SK-N-SH treated with all-trans-retinoic acid at 6 μM for 48 hours (cell line): ENCODE measurements around the gene ETNK2.

ENCODE experiments used
- ATAC-seq: fragments of 200-7000 bp; cut with Tn5 transposase; 3 replicates; pipeline ENCODE4 v1.9.1; 2020; ENCODE audit warnings: mild to moderate bottlenecking, moderate library complexity
- BACH2 ChIP-seq: fragments of 250-450 bp; sonication (Bioruptor Pico); IDR thresholded peaks from 2 replicates; pipeline ENCODE4 v1.9.0; 2021; ENCODE audit warnings: mild to moderate bottlenecking, borderline replicate concordance
- CREB5 ChIP-seq: fragments of 250-450 bp; sonication (Bioruptor Pico); IDR thresholded peaks from 2 replicates; pipeline ENCODE4 v1.5.1; 2020; ENCODE audit warnings: low read depth, mild to moderate bottlenecking, moderate library complexity
- ISL1 ChIP-seq: fragments of 250-450 bp; sonication (Bioruptor Pico); IDR thresholded peaks from 2 replicates; pipeline ENCODE4 v2.1.2; 2022; ENCODE audit warnings: mild to moderate bottlenecking, moderate library complexity
- OSR1 ChIP-seq: fragments of 250-450 bp; sonication (Bioruptor Pico); IDR thresholded peaks from 2 replicates; pipeline ENCODE4 v1.8.0; 2022; ENCODE audit warnings: moderate library complexity, mild to moderate bottlenecking, inconsistent platforms
- PATZ1 ChIP-seq: fragments of 250-450 bp; sonication (Bioruptor Pico); IDR thresholded peaks from 2 replicates; pipeline ENCODE4 v1.8.0; 2020; ENCODE audit warnings: mild to moderate bottlenecking, moderate library complexity, borderline replicate concordance
- PPARA ChIP-seq: fragments of 250-450 bp; sonication (Bioruptor Pico); IDR thresholded peaks from 2 replicates; pipeline ENCODE4 v1.5.0; 2020; ENCODE audit warnings: mild to moderate bottlenecking, borderline replicate concordance
- TCF4 ChIP-seq: fragments of 250-450 bp; sonication (Bioruptor Pico); IDR thresholded peaks from 2 replicates; pipeline ENCODE4 v1.8.0; 2021; ENCODE audit warnings: mild to moderate bottlenecking, moderate library complexity, borderline replicate concordance
- TOX ChIP-seq: fragments of 250-450 bp; sonication (Bioruptor Pico); IDR thresholded peaks from 2 replicates; pipeline ENCODE4 v1.8.0; 2021; ENCODE audit warnings: mild to moderate bottlenecking, moderate library complexity, borderline replicate concordance
- TSHZ2 ChIP-seq: fragments of 250-450 bp; sonication (Bioruptor Pico); IDR thresholded peaks from 2 replicates; pipeline ENCODE4 v1.5.0; 2020; ENCODE audit warnings: mild to moderate bottlenecking, moderate library complexity
- ZFP3 ChIP-seq: fragments of 250-450 bp; sonication (Bioruptor Pico); IDR thresholded peaks from 2 replicates; pipeline ENCODE4 v1.5.0; 2020; ENCODE audit warnings: mild to moderate bottlenecking, moderate library complexity
- ZNF565 ChIP-seq: fragments of 450-650 bp; formaldehyde crosslinking; conservative IDR thresholded peaks from 2 replicates; pipeline ENCODE4 v1.5.0; 2020; ENCODE audit warnings: low read depth, mild to moderate bottlenecking, moderate library complexity
- ZNF8 ChIP-seq: fragments of 450-650 bp; formaldehyde crosslinking; IDR thresholded peaks from 2 replicates; pipeline ENCODE4 v1.5.0; 2020; ENCODE audit warnings: mild to moderate bottlenecking, moderate library complexity

The ETNK2 gene

GRCh38 chr1:204113896-204114295 is 37.9 kb downstream of the ETNK2 start (continued):
- TF ChIP-seq TSHZ2 (no peak), OSR1 (CRISPR knock-in tag) (no peak), PPARA (CRISPR knock-in tag) (no peak), CREB5 (CRISPR knock-in tag) (no peak), BACH2 (CRISPR knock-in tag) (no peak)

GRCh38 chr1:204112876-204113730 is 38.7 kb downstream of the ETNK2 start:
- no peak; the same call in 2 of the 3 replicates for ATAC-seq
- TF ChIP-seq PATZ1 (CRISPR knock-in tag) (no peak), TSHZ2 (no peak), ISL1 (CRISPR knock-in tag) (no peak), CREB5 (CRISPR knock-in tag) (no peak), ZFP3 (CRISPR knock-in tag) (no peak), TOX (CRISPR knock-in tag) (no peak), PPARA (CRISPR knock-in tag) (no peak), TCF4 (no peak), BACH2 (CRISPR knock-in tag) (no peak)

- TF ChIP-seq ZFP3 (CRISPR knock-in tag): no peak
- no peak for TF ChIP-seq PATZ1 (CRISPR knock-in tag)
- TF ChIP-seq ZNF565: no peak
- no peak for TF ChIP-seq BACH2 (CRISPR knock-in tag)
- TF ChIP-seq ZNF8 (CRISPR knock-in tag): no peak
- ATAC-seq: no peak
These were observed 40.8 kb downstream of the ETNK2 start for GRCh38 chr1:204110894-204111633.
